IMR-90 (cell line): ENCODE data around the gene ADGRV1. TPM values are rescaled to one million over a fixed set of nuclear protein-coding genes. Genes with fewer than 3 reads are reported as not detected.

Experiments used
- ATAC-seq: fragments of 200-7000 bp; cut with Tn5 transposase; 2 replicates; pipeline ENCODE4 v1.9.1; 2020; ENCODE audit warnings: low read depth, mild to moderate bottlenecking, moderate library complexity
- BruUV-seq: library from RNA; stranded (reverse); fragments of 400-500 nt; replicated peaks from 2 replicates; lab custom pipeline; 2021; lab: Mats Ljungman, UMichigan
- CTCF ChIA-PET: fragments of 300-600 bp; formaldehyde crosslinking; extraction: SDS; loops from one replicate; lab custom pipeline; 2021; ENCODE audit warnings: antibody characterized with exemption; lab: Yijun Ruan, JAX
- POLR2A ChIA-PET: fragments of 300-600 bp; sonication (Branson Sonifier 250); formaldehyde crosslinking; loops from one replicate; lab custom pipeline; 2022; ENCODE audit warnings: antibody characterized with exemption; ENCODE audit not compliant: unreplicated experiment; lab: Charles Lee
- DNase-seq: peaks from one replicate; pipeline ENCODE4 v3.0.0; 2013
- H2AFZ ChIP-seq: replicated peaks from 2 replicates; pipeline ENCODE3; 2013; ENCODE audit warnings: low read length, mild to moderate bottlenecking; ENCODE audit not compliant: poor library complexity
- H2AK5ac ChIP-seq: 2 replicates; pipeline ENCODE4 v1.6.1; 2013; ENCODE audit warnings: low read depth, low read length, inconsistent platforms
- H2AK9ac ChIP-seq: replicated peaks from 2 replicates; pipeline ENCODE3; 2013; ENCODE audit warnings: mild to moderate bottlenecking, low read depth, low read length, moderate library complexity; ENCODE audit not compliant: poor library complexity
- H2BK120ac ChIP-seq: 2 replicates; pipeline ENCODE4 v1.6.1; 2013; ENCODE audit warnings: low read depth, low read length, inconsistent platforms
- H2BK15ac ChIP-seq: 3 replicates; pipeline ENCODE4 v1.6.1; 2013; ENCODE audit warnings: low read depth, low read length, inconsistent platforms
- H2BK20ac ChIP-seq: 2 replicates; pipeline ENCODE4 v1.6.1; 2013; ENCODE audit warnings: low read depth, mild to moderate bottlenecking, inconsistent platforms, low read length, moderate library complexity
- H2BK5ac ChIP-seq: 2 replicates; pipeline ENCODE4 v1.6.1; 2013; ENCODE audit warnings: mild to moderate bottlenecking, low read depth, low read length, inconsistent platforms; ENCODE audit not compliant: poor library complexity, severe bottlenecking
- H3K14ac ChIP-seq: replicated peaks from 2 replicates; pipeline ENCODE4 v1.6.1; 2013; ENCODE audit warnings: low read depth, low read length, inconsistent platforms
- H3K18ac ChIP-seq: 2 replicates; pipeline ENCODE4 v1.6.1; 2013; ENCODE audit warnings: low read depth, low read length, control low read depth
- H3K23ac ChIP-seq: 2 replicates; pipeline ENCODE4 v1.6.1; 2013; ENCODE audit warnings: low read depth, low read length, inconsistent platforms
- H3K27ac ChIP-seq: 2 replicates; pipeline ENCODE4 v1.5.1; 2013; ENCODE audit warnings: mild to moderate bottlenecking, control low read depth, low read length; ENCODE audit not compliant: insufficient read depth
- H3K27me3 ChIP-seq: 2 replicates; pipeline ENCODE4 v1.6.1; 2013; ENCODE audit warnings: low read length; ENCODE audit not compliant: control insufficient read depth, insufficient read depth
- H3K36me3 ChIP-seq: 2 replicates; pipeline ENCODE4 v1.6.1; 2013; ENCODE audit warnings: low read length, mixed read lengths; ENCODE audit not compliant: control insufficient read depth, insufficient read depth
- H3K4ac ChIP-seq: 2 replicates; pipeline ENCODE4 v1.6.1; 2013; ENCODE audit warnings: low read depth, low read length, inconsistent platforms
- H3K4me1 ChIP-seq: 2 replicates; pipeline ENCODE4 v1.6.1; 2013; ENCODE audit warnings: low read length, mixed read lengths; ENCODE audit not compliant: control insufficient read depth, insufficient read depth
- H3K4me2 ChIP-seq: 2 replicates; pipeline ENCODE4 v1.6.1; 2013; ENCODE audit warnings: low read depth, mild to moderate bottlenecking, control low read depth, low read length, moderate library complexity
- H3K4me3 ChIP-seq: 2 replicates; pipeline ENCODE4 v1.5.1; 2013; ENCODE audit warnings: low read depth, mild to moderate bottlenecking, control low read depth, low read length, moderate library complexity; ENCODE audit not compliant: insufficient read depth
- H3K56ac ChIP-seq: 2 replicates; pipeline ENCODE4 v1.6.1; 2013; ENCODE audit warnings: low read length, inconsistent platforms; ENCODE audit not compliant: insufficient read depth; ENCODE audit errors: extremely low read depth
- H3K79me1 ChIP-seq, 2 experiments: 2 replicates each; pipeline ENCODE4 v1.6.1; 2013; ENCODE audit warnings: low read length in 2 of 2, inconsistent platforms in 1 of 2, low read depth in 1 of 2
- H3K9ac ChIP-seq: 2 replicates; pipeline ENCODE4 v1.6.1; 2013; ENCODE audit warnings: low read depth, low read length, control low read depth
- H3K9me1 ChIP-seq: 2 replicates; pipeline ENCODE4 v1.6.1; 2013; ENCODE audit warnings: low read length, inconsistent platforms; ENCODE audit not compliant: insufficient read depth
- H3K9me3 ChIP-seq: 2 replicates; pipeline ENCODE4 v1.6.1; 2013; ENCODE audit warnings: low read length; ENCODE audit not compliant: control insufficient read depth, insufficient read depth
- H4K20me1 ChIP-seq: 2 replicates; pipeline ENCODE4 v1.6.1; 2013; ENCODE audit warnings: low read length, inconsistent platforms; ENCODE audit not compliant: insufficient read depth
- H4K5ac ChIP-seq: 2 replicates; pipeline ENCODE4 v1.6.1; 2013; ENCODE audit warnings: mild to moderate bottlenecking, low read depth, low read length, control low read depth
- H4K8ac ChIP-seq, 2 experiments: 2 replicates each; pipeline ENCODE4 v1.6.1; 2013; ENCODE audit warnings: low read depth in 2 of 2, low read length in 2 of 2, control low read depth in 1 of 2, inconsistent platforms in 1 of 2
- H4K91ac ChIP-seq: 2 replicates; pipeline ENCODE4 v1.6.1; 2013; ENCODE audit warnings: low read depth, low read length, inconsistent platforms; ENCODE audit not compliant: insufficient read depth
- CEBPB ChIP-seq: IDR thresholded peaks from 2 replicates; pipeline ENCODE4 v1.6.1; 2012; ENCODE audit warnings: low read depth, low read length, improper control_type of control experiment
- CHD1 ChIP-seq: IDR thresholded peaks from 2 replicates; pipeline ENCODE4 v1.6.1; 2012; ENCODE audit warnings: low read depth, low read length, improper control_type of control experiment
- CTCF ChIP-seq: conservative IDR thresholded peaks from 2 replicates; pipeline ENCODE4 v1.5.1; 2012; ENCODE audit warnings: mild to moderate bottlenecking, low read depth, low read length, improper control_type of control experiment
- ELK1 ChIP-seq: fragments of 150-350 bp; IDR thresholded peaks from 2 replicates; pipeline ENCODE4 v1.6.1; 2016; ENCODE audit warnings: low read depth, mild to moderate bottlenecking, low read length, moderate library complexity, borderline replicate concordance
- FOS ChIP-seq: fragments of 150-350 bp; IDR thresholded peaks from 2 replicates; pipeline ENCODE4 v1.6.1; 2016; ENCODE audit warnings: low read depth, low read length
- MAFK ChIP-seq: IDR thresholded peaks from 2 replicates; pipeline ENCODE4 v1.6.1; 2012; ENCODE audit warnings: low read depth, low read length, improper control_type of control experiment
- MAZ ChIP-seq: IDR thresholded peaks from 2 replicates; pipeline ENCODE4 v1.6.1; 2012; ENCODE audit warnings: low read depth, mild to moderate bottlenecking, low read length, improper control_type of control experiment, moderate library complexity, borderline replicate concordance
- POLR2A ChIP-seq: IDR thresholded peaks from 2 replicates; pipeline ENCODE4 v1.6.1; 2012; ENCODE audit warnings: mild to moderate bottlenecking, low read depth, low read length
- RAD21 ChIP-seq: IDR thresholded peaks from 2 replicates; pipeline ENCODE4 v1.6.1; 2012; ENCODE audit warnings: low read length, improper control_type of control experiment
- RCOR1 ChIP-seq: IDR thresholded peaks from 2 replicates; pipeline ENCODE4 v1.6.1; 2012; ENCODE audit warnings: mild to moderate bottlenecking, low read length, improper control_type of control experiment; ENCODE audit not compliant: insufficient replicate concordance
- RFX5 ChIP-seq: IDR thresholded peaks from 2 replicates; pipeline ENCODE4 v1.8.0; 2012; ENCODE audit warnings: low read depth, mild to moderate bottlenecking, low read length, moderate library complexity
- SMC3 ChIP-seq: fragments of 150-350 bp; IDR thresholded peaks from 2 replicates; pipeline ENCODE4 v1.6.1; 2016; ENCODE audit warnings: low read depth, mild to moderate bottlenecking, antibody characterized with exemption, low read length, moderate library complexity
- USF2 ChIP-seq: fragments of 150-350 bp; IDR thresholded peaks from 2 replicates; pipeline ENCODE4 v1.6.1; 2017; ENCODE audit warnings: mild to moderate bottlenecking, antibody characterized with exemption, low read length, low read depth
- WGBS, 2 experiments: methylation state at CpG; one replicate each; pipeline versions ENCODE4 v1.1.5 to v1.1.7; 2013; ENCODE audit warnings: missing lambda C conversion rate in 2 of 2; ENCODE audit not compliant: insufficient read length in 1 of 2; ENCODE audit errors: extremely low coverage in 2 of 2; 5-methylcytosine and 5-hydroxymethylcytosine counted together
- dilution Hi-C: fragments of 300-500 bp; cut with HindIII; formaldehyde crosslinking; loops from one replicate; pipeline ENCODE4 v1.14.3; 2018; ENCODE audit warnings: low sequenced_read_pairs; ENCODE audit not compliant: unreplicated experiment
- in situ Hi-C: fragments of 300-500 bp; cut with MboI; formaldehyde crosslinking; loops from 3 replicates; pipeline ENCODE4 v1.14.3; 2019; ENCODE audit warnings: low sequenced_read_pairs, inconsistent platforms, mixed read lengths
- intact Hi-C: fragments of 100-400 bp; cut with micrococcal nuclease; formaldehyde crosslinking; loops from 2 replicates; pipeline ENCODE4 v1.10.0; 2022
- polyA plus RNA-seq, 3 experiments: library from polyadenylated mRNA; depleted of rRNA; stranded (reverse); fragments of >200 nt; gene quantifications; 2 replicates each; pipeline ENCODE4 v1.2.3, GENCODE V29; 2012; ENCODE audit warnings: low replicate concordance in 1 of 3
- total RNA-seq: library from RNA; depleted of rRNA; stranded (reverse); fragments of >200 nt; gene quantifications from 2 replicates; pipeline ENCODE4 v1.2.3, GENCODE V29; 2012

Gene ADGRV1
- total and polyA plus RNA-seq, 2 of the 4 experiments (the other 2 are of a cell fraction): under 0.01 TPM; not detected in 1

- no peak overlapping the region for H3K56ac ChIP-seq
- in situ Hi-C loops (no loop called here), dilution Hi-C loops (no loop called here), intact Hi-C loops (no loop called here)
- H3K27ac ChIP-seq: no peak overlapping the region
- no peak overlapping the region for H3K4ac ChIP-seq
- no peak overlapping the region for H2AFZ ChIP-seq
- H2AK9ac ChIP-seq: no peak overlapping the region
- no peaks in the 10 kb centered on the region for H3K9me3 ChIP-seq
- H3K9ac ChIP-seq: no peak overlapping the region
- no peak overlapping the region for H2BK120ac ChIP-seq
- H2BK5ac ChIP-seq: no peak overlapping the region
- H4K8ac ChIP-seq: no peak overlapping the region
- H2BK15ac ChIP-seq: no peak overlapping the region
- TF ChIP-seq CTCF: no peak
- TF ChIP-seq ELK1: no peak
- TF ChIP-seq RAD21: no peak
- TF ChIP-seq MAZ: no peak
- no peak for TF ChIP-seq CHD1
- no peak for TF ChIP-seq USF2
- TF ChIP-seq FOS: no peak
- no peak for TF ChIP-seq SMC3
- no peak for TF ChIP-seq CEBPB
- no peak for TF ChIP-seq POLR2A
- TF ChIP-seq MAFK: no peak
- TF ChIP-seq RFX5: no peak
- no peak for TF ChIP-seq RCOR1
- no peak overlapping the region for H2AK5ac ChIP-seq
- ATAC-seq (no peak), DNase-seq (no peak)
- no peaks in the 10 kb centered on the region for H3K79me1 ChIP-seq
- no peaks in the 10 kb centered on the region for H4K20me1 ChIP-seq
- H3K18ac ChIP-seq: no peak overlapping the region
- ChIA-PET CTCF (no interaction called here), POLR2A (no interaction called here)
- H3K27me3 ChIP-seq: peaks cover 2% of the 10 kb centered on the region; the same call in 1 of the 2 replicates
- no peak overlapping the region for H2BK20ac ChIP-seq
- no TSS peak for BruUV-seq
- no CpG with 5 or more reads among the region's 1 CpG for WGBS, 2 experiments
- no peak overlapping the region for H3K23ac ChIP-seq
- no peak overlapping the region for H3K14ac ChIP-seq
- H3K4me1 ChIP-seq: no peaks in the 10 kb centered on the region
- H4K5ac ChIP-seq: no peak overlapping the region
- H3K4me2 ChIP-seq: no peak overlapping the region
- H3K4me3 ChIP-seq: no peak overlapping the region
- H3K9me1 ChIP-seq: no peaks in the 10 kb centered on the region
- no peak overlapping the region for H4K91ac ChIP-seq
- no peaks in the 10 kb centered on the region for H3K36me3 ChIP-seq
Measured at GRCh38 chr5:90876366-90876765, 317.8 kb downstream of the ADGRV1 start.
